NCI-H226 (cell line): ENCODE measurements around the gene SLC25A38.

Experiments
- DNase-seq: peaks from one replicate; pipeline ENCODE4 v3.0.0-alpha.2; 2015

The SLC25A38 gene

GRCh38 chr3:39438880-39439279, 55.7 kb downstream of the SLC25A38 start:
- no peak for DNase-seq

GRCh38 chr3:39440316-39440715, 57.1 kb downstream of the SLC25A38 start:
- DNase-seq: no peak

GRCh38 chr3:39443530-39443929, 60.4 kb downstream of the SLC25A38 start:
- no peak for DNase-seq

- DNase-seq: no peak
Observed at GRCh38 chr3:39445927-39446326, 62.8 kb downstream of the SLC25A38 start.

- DNase-seq: no peak
Observed at GRCh38 chr3:39446444-39446843, 63.3 kb downstream of the SLC25A38 start.
